ENCODE measurements around the gene KIF13A. TPM values are rescaled to one million over a fixed set of nuclear protein-coding genes. Genes with fewer than 3 reads are reported as not detected.
A peak's percentile ranks its signal among the peaks of the same experiment; 100 is the strongest.

Gene KIF13A
- total and polyA plus RNA-seq, 9 of the 15 experiments (the other 6 are each of a cell fraction or from before 2014, with no cell fraction given) = 3.6 to 44.3 (median 29.7) TPM

- TF ChIP-seq THRB (CRISPR knock-in tag; conservative IDR thresholded peaks at IDR 0.05) (0 out of 2 replicates have a peak, but pooled peaks have one; percentile 32), E2F6 (IDR thresholded peaks at IDR 0.05; ENCODE audit: borderline replicate concordance in 1 of 2, extremely low read depth in 1 of 2, insufficient read depth in 1 of 2, insufficient read length in 1 of 2, low read depth in 1 of 2, low read length in 1 of 2, poor library complexity in 1 of 2, severe bottlenecking in 1 of 2) (no peak), ZNF232 (CRISPR knock-in tag; IDR thresholded peaks at IDR 0.05) (0 out of 2 replicates have a peak, but pooled peaks have one; percentile 51), ARID4B (CRISPR knock-in tag; IDR thresholded peaks at IDR 0.05) (no peak; the same call in 1 of the 2 replicates), BRD9 (IDR thresholded peaks at IDR 0.05; ENCODE audit: low read depth, partially characterized antibody) (no peak), EWSR1 (IDR thresholded peaks at IDR 0.05; ENCODE audit: borderline replicate concordance, low read depth, partially characterized antibody) (no peak), ARID3B (CRISPR knock-in tag; IDR thresholded peaks at IDR 0.05; ENCODE audit: borderline replicate concordance) (no peak), ZNF766 (CRISPR knock-in tag; conservative IDR thresholded peaks at IDR 0.05) (no peak), UBTF (IDR thresholded peaks at IDR 0.05; ENCODE audit: borderline replicate concordance in 1 of 2, low read depth in 2 of 2, low read length in 2 of 2) (peak; percentile 75 to 79; a peak in 2 of 4 replicates), MNT (conservative IDR thresholded peaks at IDR 0.05) (no peak), ZNF584 (CRISPR knock-in tag; IDR thresholded peaks at IDR 0.05; ENCODE audit: low read depth) (no peak)
Observed at GRCh38 chr6:17986656-17987446, 584 bp downstream of the KIF13A start (continued).
